HCT116 (cell line): ENCODE data around the gene TUBB4B. TPM values are rescaled to one million over a fixed set of nuclear protein-coding genes. Genes with fewer than 3 reads are reported as not detected.

Experiments used
- ATAC-seq: fragments of 200-7000 bp; cut with Tn5 transposase; 2 replicates; pipeline ENCODE4 v1.9.1; 2020; ENCODE audit warnings: mild to moderate bottlenecking, moderate library complexity
- BruUV-seq: library from RNA; stranded (reverse); fragments of 400-500 nt; replicated peaks from 2 replicates; lab custom pipeline; 2021; lab: Mats Ljungman, UMichigan
- CTCF ChIA-PET: fragments of 300-600 bp; sonication (Branson Sonifier 250); formaldehyde crosslinking; loops from one replicate; lab custom pipeline; 2021; ENCODE audit warnings: antibody characterized with exemption; lab: Charles Lee
- POLR2A ChIA-PET: fragments of 300-600, 350-600 bp; sonication (Branson Sonifier 250); formaldehyde crosslinking; loops from one replicate; lab custom pipeline; 2021; ENCODE audit warnings: antibody characterized with exemption; lab: Charles Lee
- RAD21 ChIA-PET, 2 experiments: fragments of 300-600 bp; sonication (Branson Sonifier 250); formaldehyde crosslinking; loops; one replicate each; lab custom pipeline; 2023; ENCODE audit warnings: low total read pairs in 2 of 2; ENCODE audit not compliant: uncharacterized antibody in 2 of 2, unreplicated experiment in 2 of 2, low non-redundant PET in 1 of 2; lab: Charles Lee
- DNase-seq: peaks from one replicate; pipeline ENCODE4 v3.0.0-alpha.2; 2010; ENCODE audit warnings: low read depth, low spot score
- H2AFZ ChIP-seq: fragments of 200-600 bp; shearing (Covaris generic), sonication (generic); 2 replicates; pipeline ENCODE4 v1.6.1; 2017; ENCODE audit warnings: low read depth, mixed run types, mixed read lengths, antibody characterized with exemption, low read length; ENCODE audit not compliant: poor library complexity, severe bottlenecking
- H3K27ac ChIP-seq: 2 replicates; pipeline ENCODE4 v1.5.1; 2012; ENCODE audit warnings: low read depth, low read length
- H3K27me3 ChIP-seq: fragments of 200-600 bp; sonication (generic); 2 replicates; pipeline ENCODE4 v1.6.1; 2016; ENCODE audit warnings: mixed run types, low read length, mixed read lengths; ENCODE audit not compliant: insufficient read depth
- H3K36me3 ChIP-seq, 2 experiments: fragments of 200-500 bp in 1 of 2; fragments of 200-600 bp in 1 of 2; sonication (Bioruptor generic) in 1 of 2; sonication (generic) in 1 of 2; 2 replicates each; pipeline versions ENCODE4 v1.5.1 to v1.6.1; 2014 to 2016; ENCODE audit warnings: low read length in 2 of 2, inconsistent platforms in 1 of 2, mixed read lengths in 1 of 2, mixed run types in 1 of 2; ENCODE audit not compliant: insufficient read depth in 2 of 2, control insufficient read depth in 1 of 2
- H3K4me1 ChIP-seq, 2 experiments: fragments of 200-600 bp in 1 of 2; sonication (generic) in 1 of 2; 2 replicates each; pipeline versions ENCODE4 v1.5.1 to v1.6.1; 2012 to 2017; ENCODE audit warnings: low read length in 2 of 2, inconsistent platforms in 1 of 2, mild to moderate bottlenecking in 1 of 2, mixed read lengths in 1 of 2, mixed run types in 1 of 2, moderate library complexity in 1 of 2; ENCODE audit not compliant: insufficient read depth in 2 of 2, control insufficient read depth in 1 of 2
- H3K4me2 ChIP-seq: fragments of 200-600 bp; sonication (generic); 2 replicates; pipeline ENCODE4 v1.6.1; 2017; ENCODE audit warnings: mixed run types, low read length, mixed read lengths
- H3K4me3 ChIP-seq, 2 experiments: fragments of 200-600 bp in 1 of 2; sonication (generic) in 1 of 2; replicated peaks in 1 of 2; 2 replicates each; pipeline ENCODE4 v1.5.1; 2011 to 2016; ENCODE audit warnings: low read length in 2 of 2, control low read depth in 1 of 2, low read depth in 1 of 2, mild to moderate bottlenecking in 1 of 2, mixed read lengths in 1 of 2, mixed run types in 1 of 2
- H3K79me2 ChIP-seq: fragments of 200-600 bp; sonication (generic); 2 replicates; pipeline ENCODE4 v1.6.1; 2017; ENCODE audit warnings: mild to moderate bottlenecking, mixed run types, low read length, moderate library complexity, mixed read lengths; ENCODE audit not compliant: insufficient read depth
- H3K9ac ChIP-seq: fragments of 200-600 bp; sonication (generic); 2 replicates; pipeline ENCODE4 v1.6.1; 2016; ENCODE audit warnings: low read length, mixed read lengths
- H3K9me2 ChIP-seq: fragments of 200-600 bp; sonication (generic), shearing (Covaris generic); 2 replicates; pipeline ENCODE4 v1.6.1; 2017; ENCODE audit warnings: mixed run types, mild to moderate bottlenecking, moderate library complexity; ENCODE audit not compliant: insufficient read depth
- H3K9me3 ChIP-seq, 2 experiments: fragments of 200-500 bp in 1 of 2; fragments of 200-600 bp in 1 of 2; sonication (Bioruptor generic) in 1 of 2; sonication (generic) in 1 of 2; 2 replicates each; pipeline ENCODE4 v1.6.1; 2014 to 2017; ENCODE audit warnings: low read length in 2 of 2, mixed read lengths in 2 of 2, inconsistent platforms in 1 of 2, low read depth in 1 of 2, mild to moderate bottlenecking in 1 of 2, mixed run types in 1 of 2, moderate library complexity in 1 of 2; ENCODE audit not compliant: control insufficient read depth in 1 of 2, insufficient read depth in 1 of 2
- H4K20me1 ChIP-seq: fragments of 200-600 bp; sonication (generic), shearing (Covaris generic); 2 replicates; pipeline ENCODE4 v1.6.1; 2017; ENCODE audit warnings: mixed run types, mild to moderate bottlenecking, moderate library complexity; ENCODE audit not compliant: insufficient read depth
- CBX3 ChIP-seq: IDR thresholded peaks from 2 replicates; pipeline ENCODE4 v1.6.1; 2012; ENCODE audit warnings: low read depth
- CEBPB ChIP-seq: IDR thresholded peaks from 2 replicates; pipeline ENCODE4 v1.6.1; 2012; ENCODE audit warnings: low read depth
- EGR1 ChIP-seq: IDR thresholded peaks from 2 replicates; pipeline ENCODE4 v1.6.1; 2012; ENCODE audit warnings: low read depth
- ELF1 ChIP-seq: IDR thresholded peaks from 2 replicates; pipeline ENCODE4 v1.6.1; 2012; ENCODE audit warnings: low read depth, borderline replicate concordance
- EZH2 ChIP-seq: fragments of 200-600 bp; sonication (generic); IDR thresholded peaks from 2 replicates; pipeline ENCODE4 v1.6.1; 2017; ENCODE audit warnings: antibody characterized with exemption, mixed run types
- FOSL1 ChIP-seq: IDR thresholded peaks from 2 replicates; pipeline ENCODE4 v1.6.1; 2012; ENCODE audit warnings: low read depth
- JUND ChIP-seq: IDR thresholded peaks from 2 replicates; pipeline ENCODE4 v1.6.1; 2012
- MAX ChIP-seq: IDR thresholded peaks from 2 replicates; pipeline ENCODE4 v1.6.1; 2012
- POLR2A ChIP-seq: IDR thresholded peaks from 2 replicates; pipeline ENCODE4 v1.7.0; 2011; ENCODE audit warnings: borderline replicate concordance; ENCODE audit not compliant: insufficient read depth, insufficient read length; ENCODE audit errors: extremely low read depth
- POLR2AphosphoS5 ChIP-seq: IDR thresholded peaks from 2 replicates; pipeline ENCODE4 v1.6.1; 2011; ENCODE audit warnings: mild to moderate bottlenecking, low read depth, low read length, moderate library complexity
- RAD21 ChIP-seq: IDR thresholded peaks from 2 replicates; pipeline ENCODE4 v1.6.1; 2012; ENCODE audit warnings: low read depth, mild to moderate bottlenecking
- REST ChIP-seq: IDR thresholded peaks from 2 replicates; pipeline ENCODE4 v1.6.1; 2012; ENCODE audit warnings: low read depth
- SIN3A ChIP-seq: IDR thresholded peaks from 2 replicates; pipeline ENCODE4 v1.6.1; 2012; ENCODE audit warnings: low read depth
- SP1 ChIP-seq: IDR thresholded peaks from 2 replicates; pipeline ENCODE4 v1.6.1; 2012; ENCODE audit warnings: low read depth
- SRF ChIP-seq: IDR thresholded peaks from 2 replicates; pipeline ENCODE4 v1.6.1; 2012; ENCODE audit warnings: low read depth
- YY1 ChIP-seq: IDR thresholded peaks from 2 replicates; pipeline ENCODE4 v1.6.1; 2011; ENCODE audit warnings: low read length, low read depth, moderate library complexity, mild to moderate bottlenecking; ENCODE audit not compliant: insufficient replicate concordance; ENCODE audit errors: extremely low read depth
- ZBTB33 ChIP-seq: IDR thresholded peaks from 2 replicates; pipeline ENCODE4 v1.6.1; 2011; ENCODE audit warnings: mild to moderate bottlenecking, low read length, moderate library complexity; ENCODE audit not compliant: insufficient replicate concordance; ENCODE audit errors: extremely low read depth
- ZNF274 ChIP-seq: fragments of 200-500 bp; sonication (Bioruptor generic); IDR thresholded peaks from 2 replicates; pipeline ENCODE4 v1.6.1; 2014; ENCODE audit warnings: mild to moderate bottlenecking, low read depth, low read length, inconsistent platforms
- intact Hi-C: fragments of 100-400 bp; cut with micrococcal nuclease; formaldehyde crosslinking; loops from 2 replicates; pipeline ENCODE4 v1.10.0; 2022
- total RNA-seq: library from RNA; stranded (reverse); gene quantifications from one replicate; pipeline ENCODE4 v1.2.1, GENCODE V29; 2021; ENCODE audit not compliant: unreplicated experiment
- TF ChIP-seq, protein P1 (sequence below): IDR thresholded peaks from 2 replicates; pipeline ENCODE4 v1.6.1; 2012

Gene TUBB4B
- total RNA-seq, 1 experiment from 2014 or later = 502 TPM

DNA sequence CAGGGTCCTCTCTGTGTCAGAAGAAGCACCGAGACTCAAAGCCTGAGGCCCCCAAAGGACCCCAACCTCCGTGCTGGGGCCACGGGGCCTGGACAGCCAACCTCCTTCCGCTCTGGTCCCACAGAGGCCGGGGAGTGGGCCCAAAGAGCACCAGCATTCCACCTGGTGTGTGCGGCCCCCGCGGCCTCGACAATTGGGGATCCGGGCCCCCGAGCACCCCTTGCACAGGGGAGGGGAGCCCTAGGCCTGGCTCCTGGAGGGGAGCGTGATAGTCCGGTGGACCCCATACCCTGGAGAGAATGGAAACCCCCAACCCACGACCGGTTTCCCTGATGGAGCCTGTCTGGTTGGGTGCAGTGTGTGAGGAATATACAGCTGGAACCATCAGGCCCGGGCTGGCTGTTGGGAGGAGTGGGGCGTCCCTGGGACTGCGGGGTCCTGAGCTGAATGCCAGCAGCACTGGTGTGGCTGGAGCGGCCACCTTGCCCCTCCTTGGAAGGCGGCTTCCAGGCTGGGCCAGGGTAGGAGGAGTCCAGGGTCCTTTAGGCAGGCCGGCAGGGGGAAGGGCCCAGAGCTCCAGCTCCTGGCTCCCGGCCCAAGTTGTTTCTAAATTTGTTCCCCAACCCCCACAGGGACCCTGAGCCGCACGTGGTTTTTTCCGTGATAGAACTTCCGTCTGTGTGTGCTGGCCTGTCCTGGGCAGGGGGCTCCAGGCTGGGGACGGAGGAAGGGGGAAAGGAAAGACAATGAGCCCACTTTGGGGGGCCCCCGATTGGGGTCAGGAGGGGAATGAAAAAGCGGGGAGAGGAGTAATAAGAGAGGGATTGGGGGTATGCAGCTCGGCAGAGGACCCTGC lies 35.6 kb downstream of the TUBB4B start:
- Histone ChIP-seq H3K9me2 (no peaks in the 10 kb centered on the region), H3K9me3 (no peaks in the 10 kb centered on the region), H3K4me1 (peaks cover 31 to 41% of the 10 kb centered on the region in 2 experiments), H3K9ac (peak overlapping the region; percentile 84), H3K4me3 (peak overlapping the region; percentile 80 to 90), H3K79me2 (peaks cover 31% of the 10 kb centered on the region), H3K36me3 (peaks cover 0 to 20% of the 10 kb centered on the region in 2 experiments; a peak in 2 of 4 replicates), H3K4me2 (peak overlapping the region; percentile 85), H4K20me1 (no peaks in the 10 kb centered on the region), H3K27ac (peak overlapping the region; percentile 96), H2AFZ (no peak overlapping the region), H3K27me3 (no peaks in the 10 kb centered on the region)
- CTCF ChIA-PET = interaction anchor here (0.6 to 2.0 kb wide), 5 partner anchors 10 to 40 kb away, joined by 3 to 18 read pairs (median 3); partner anchors contain the start of gene NRARP
- DNase-seq (no peak), ATAC-seq (peak; percentile 62)
- intact Hi-C loops = no loop called here
- BruUV-seq = TSS peak; percentile 89
- POLR2A ChIA-PET = interaction anchor here (0.7 to 1.7 kb wide), 7 partner anchors 10 to 133 kb away, joined by 3 to 14 read pairs (median 4); partner anchors contain the start of genes NELFB, RNF208 and TUBB4B
- RAD21 ChIA-PET = interaction anchor here in 1 of 2 experiments (1.4 kb wide), 1 partner anchor 10 kb away, joined by 3 read pairs; no protein-coding TSS in a partner anchor
- no peak for TF ChIP-seq MAX
- TF ChIP-seq FOSL1 = no peak
- TF ChIP-seq CEBPB = no peak
- no peak for TF ChIP-seq EZH2
- TF ChIP-seq CBX3 = no peak
- TF ChIP-seq, protein P1, sequence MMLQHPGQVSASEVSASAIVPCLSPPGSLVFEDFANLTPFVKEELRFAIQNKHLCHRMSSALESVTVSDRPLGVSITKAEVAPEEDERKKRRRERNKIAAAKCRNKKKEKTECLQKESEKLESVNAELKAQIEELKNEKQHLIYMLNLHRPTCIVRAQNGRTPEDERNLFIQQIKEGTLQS = no peak
- no peak for TF ChIP-seq POLR2A
- TF ChIP-seq SP1 = no peak
- TF ChIP-seq EGR1 = no peak
- TF ChIP-seq SIN3A = no peak
- no peak for TF ChIP-seq POLR2AphosphoS5
- TF ChIP-seq ZBTB33 = no peak
- TF ChIP-seq SRF = no peak
- no peak for TF ChIP-seq ELF1
- no peak for TF ChIP-seq REST
- TF ChIP-seq ZNF274 = no peak
- TF ChIP-seq YY1 = no peak
- TF ChIP-seq RAD21 = no peak
- TF ChIP-seq JUND = no peak
